ENCODE data around the gene CREBBP. TPM values are rescaled to one million over a fixed set of nuclear protein-coding genes. Genes with fewer than 3 reads are reported as not detected.

Gene CREBBP
- polyA plus RNA-seq, 2 of the 4 experiments (the other 2 are of a cell fraction) = 8.0 to 13.4 TPM

GRCh38 chr16:3846087-3846486 is 34.4 kb downstream of the CREBBP start:
- ChIA-PET CTCF (no interaction called here), POLR2A (no interaction called here)
- Histone ChIP-seq H3K9me3 (no peaks in the 10 kb centered on the region), H3K4me1 (peaks cover 10% of the 10 kb centered on the region), H3K27ac (no peak overlapping the region), H3K4me3 (no peak overlapping the region), H3K4me2 (no peak overlapping the region)
- DNase-seq (ENCODE audit: low read depth in 1 of 2, low spot score in 1 of 2) (no peak), ATAC-seq (no peak), FAIRE-seq (no peak)
- TF ChIP-seq ZC3H11A (IDR thresholded peaks at IDR 0.05) = no peak
- no peak for TF ChIP-seq SMC3 (IDR thresholded peaks at IDR 0.05)
- no peak for TF ChIP-seq HEYL (CRISPR knock-in tag; IDR thresholded peaks at IDR 0.05)
- TF ChIP-seq MAX (IDR thresholded peaks at IDR 0.05) = no peak
- no peak for TF ChIP-seq FOSB (CRISPR knock-in tag; IDR thresholded peaks at IDR 0.05)
- TF ChIP-seq CEBPB (IDR thresholded peaks at IDR 0.05) = no peak
- no peak for TF ChIP-seq HOXB13 (CRISPR knock-in tag; IDR thresholded peaks at IDR 0.05; ENCODE audit: low read depth)
- no peak for TF ChIP-seq USF2 (IDR thresholded peaks at IDR 0.05)
- TF ChIP-seq CHD2 (IDR thresholded peaks at IDR 0.05; ENCODE audit: low read length, partially characterized antibody) = no peak
- TF ChIP-seq RNF2 (IDR thresholded peaks at IDR 0.05; ENCODE audit: borderline replicate concordance, low read depth) = no peak
- TF ChIP-seq CBX2 (IDR thresholded peaks at IDR 0.05; ENCODE audit: borderline replicate concordance, low read depth) = no peak
- no peak for TF ChIP-seq KDM1A (IDR thresholded peaks at IDR 0.05; ENCODE audit: low read depth)
- no peak for TF ChIP-seq EHF (CRISPR knock-in tag; IDR thresholded peaks at IDR 0.05)
- no peak for TF ChIP-seq ESRRA (IDR thresholded peaks at IDR 0.05; ENCODE audit: borderline replicate concordance, low read length)
- TF ChIP-seq ELK1 (IDR thresholded peaks at IDR 0.05; ENCODE audit: low read depth, low read length) = no peak
- no peak for TF ChIP-seq FOXS1 (CRISPR knock-in tag; IDR thresholded peaks at IDR 0.05)
- no peak for TF ChIP-seq TFCP2L1 (CRISPR knock-in tag; IDR thresholded peaks at IDR 0.05)
- no peak for TF ChIP-seq EP300 (IDR thresholded peaks at IDR 0.05)
- no peak for TF ChIP-seq RARB (CRISPR knock-in tag; IDR thresholded peaks at IDR 0.05)

GRCh38 chr16:3842994-3843393 is 37.5 kb downstream of the CREBBP start:
- no peak for ATAC-seq
- Histone ChIP-seq H3K4me3 (no peak overlapping the region), H3K4me1 (0 out of 3 replicates have a peak, but pooled peaks cover 3% of the 10 kb centered on the region), H3K4me2 (no peak overlapping the region), H3K27ac (no peak overlapping the region), H3K9me3 (no peaks in the 10 kb centered on the region)
- POLR2A ChIA-PET = interaction anchor here (0.7 kb wide), 1 partner anchor 68 kb away, joined by 4 read pairs; no protein-coding TSS in a partner anchor
- DNase-seq (ENCODE audit: low read depth in 1 of 2, low spot score in 1 of 2) = no peak
- no peak for FAIRE-seq
- 85% methylated on average over 3 of the region's 3 CpGs for WGBS (ENCODE audit: missing lambda C conversion rate)
- CTCF ChIA-PET = interaction anchor here (0.5 kb wide), 1 partner anchor 36 kb away, joined by 3 read pairs; no protein-coding TSS in a partner anchor
- TF ChIP-seq FOSB (CRISPR knock-in tag; IDR thresholded peaks at IDR 0.05) (no peak), POLR2A (IDR thresholded peaks at IDR 0.05; ENCODE audit: low read length) (no peak), MAFK (IDR thresholded peaks at IDR 0.05; ENCODE audit: partially characterized antibody) (no peak), NR3C1 (IDR thresholded peaks at IDR 0.05) (no peak), ZFP36 (IDR thresholded peaks at IDR 0.05; ENCODE audit: borderline replicate concordance, partially characterized antibody) (no peak), REST (IDR thresholded peaks at IDR 0.05) (no peak), TP53 (CRISPR knock-in tag; IDR thresholded peaks at IDR 0.05) (no peak), MAZ (IDR thresholded peaks at IDR 0.05; ENCODE audit: borderline replicate concordance, low read depth, low read length) (no peak), E2F6 (IDR thresholded peaks at IDR 0.05; ENCODE audit: borderline replicate concordance, low read depth) (no peak), RCOR1 (IDR thresholded peaks at IDR 0.05; ENCODE audit: low read depth, low read length) (no peak), PHF8 (IDR thresholded peaks at IDR 0.05; ENCODE audit: borderline replicate concordance, low read depth) (no peak), GATA3 (IDR thresholded peaks at IDR 0.05; ENCODE audit: borderline replicate concordance) (no peak), CHD2 (IDR thresholded peaks at IDR 0.05; ENCODE audit: low read length, partially characterized antibody) (no peak), PBX3 (IDR thresholded peaks at IDR 0.05) (no peak), SMC3 (IDR thresholded peaks at IDR 0.05) (no peak), BCL3 (IDR thresholded peaks at IDR 0.05) (no peak)

Measured in A549 (cell line).